Stimulated activated CD4-positive, alpha-beta T cell treated with anti-CD3 and anti-CD28 coated beads, Interleukin-4, amount 100 ng/mL, for 24 hours (primary cell): Measurements from ENCODE around the gene B4GAT1.
A peak's percentile ranks its signal among the peaks of the same experiment; 100 is the strongest.
"Not testable (repeated sequence)": the region's sequence is repeated elsewhere in the genome, so short reads cannot be mapped to it uniquely, and the experiment has no call there.

ENCODE experiments used
- DNase-seq: peaks from one replicate; pipeline ENCODE4 v3.0.0-alpha.2; 2020

B4GAT1 gene

DNA sequence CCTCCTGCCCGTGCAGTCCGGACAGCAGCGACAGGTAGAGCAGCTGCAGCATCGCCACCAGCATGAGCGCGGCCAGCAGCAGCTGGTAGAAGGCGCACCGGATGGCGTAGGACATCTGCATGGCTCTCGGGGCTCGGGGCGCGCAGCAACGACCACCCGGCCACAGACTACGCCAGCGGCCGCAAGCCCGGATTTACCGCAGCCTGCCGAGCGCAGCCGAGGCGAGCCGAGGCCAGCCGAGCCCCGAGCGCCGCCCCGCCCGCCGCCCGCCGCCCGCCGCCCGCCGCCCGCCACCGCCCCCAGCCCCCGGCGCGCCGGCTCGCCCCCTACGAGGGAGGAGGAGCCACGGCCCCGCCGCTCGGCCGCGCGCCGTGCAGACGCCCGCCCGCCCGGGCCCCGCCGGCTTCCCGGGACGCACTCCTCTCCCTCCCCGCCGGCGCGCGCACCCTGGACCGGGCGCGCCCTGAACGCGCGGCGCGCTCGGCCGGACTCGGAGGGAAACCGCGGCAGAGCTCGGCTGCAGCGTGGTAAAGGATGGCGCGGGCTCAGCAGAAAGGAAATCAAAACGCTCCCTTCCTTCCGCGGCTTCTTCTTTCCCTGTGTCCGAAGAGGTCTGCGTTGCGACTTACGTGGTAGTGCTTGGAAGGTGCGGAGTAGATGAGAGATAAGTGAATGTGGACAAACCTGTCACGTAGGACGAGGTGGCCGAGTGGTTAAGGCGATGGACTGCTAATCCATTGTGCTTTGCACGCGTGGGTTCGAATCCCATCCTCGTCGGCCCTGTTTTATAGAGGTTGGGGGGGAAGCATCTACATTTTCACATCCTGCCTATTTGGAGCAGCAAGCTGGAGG, at the start of gene B4GAT1:
B4GAT1 (minus strand) TSS at position 205 of the 852 bp plus-strand sequence; CDS start at position 121, 84 bp downstream.
- peak; percentile 89 for DNase-seq

DNA sequence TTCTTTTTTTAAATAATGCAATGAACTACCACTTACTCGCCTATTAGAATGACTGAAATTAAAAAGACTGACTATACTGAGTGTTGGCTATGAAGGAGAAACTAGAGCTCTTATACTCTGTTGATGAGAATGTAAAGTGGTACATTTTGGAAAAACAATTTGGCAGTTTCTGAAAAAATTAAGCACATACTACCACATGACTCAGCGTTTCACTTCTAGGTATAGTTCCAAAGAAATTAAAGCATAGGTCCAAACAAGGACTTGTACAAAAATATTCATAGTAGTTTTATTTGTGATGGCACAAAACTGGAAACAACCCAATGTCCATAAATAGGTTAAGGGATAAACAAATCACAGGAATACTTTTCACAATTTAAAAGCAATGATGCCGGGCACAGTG, 46.5 kb upstream of the B4GAT1 start:
- DNase-seq = no peak

GRCh38 chr11:66391322-66391721, 43.9 kb upstream of the B4GAT1 start:
- DNase-seq = no peak

GRCh38 chr11:66388780-66389386, 41.5 kb upstream of the B4GAT1 start:
- peak; percentile 76 for DNase-seq

- DNase-seq = peak; percentile 87
Measured at GRCh38 chr11:66386171-66387069, 39.0 kb upstream of the B4GAT1 start.

DNA sequence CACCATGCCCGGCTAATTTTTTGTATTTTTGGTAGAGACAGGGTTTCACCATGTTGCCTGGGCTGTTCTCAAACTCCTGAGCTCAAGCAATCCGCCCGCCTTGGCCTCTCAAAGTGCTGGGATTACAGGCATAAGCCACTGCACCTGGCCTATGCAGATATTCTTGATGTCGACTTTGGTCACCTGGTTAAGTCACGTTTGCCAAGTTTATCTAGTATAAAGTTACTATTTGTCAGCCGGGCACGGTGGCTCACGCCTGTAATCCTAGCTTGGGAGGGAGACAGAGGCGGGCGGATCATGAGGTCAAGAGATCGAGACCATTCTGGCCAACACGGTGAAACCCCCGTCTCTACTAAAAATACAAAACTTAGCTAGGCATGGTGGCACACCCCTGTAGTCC, 36.9 kb upstream of the B4GAT1 start:
- DNase-seq = not testable (repeated sequence)

DNA sequence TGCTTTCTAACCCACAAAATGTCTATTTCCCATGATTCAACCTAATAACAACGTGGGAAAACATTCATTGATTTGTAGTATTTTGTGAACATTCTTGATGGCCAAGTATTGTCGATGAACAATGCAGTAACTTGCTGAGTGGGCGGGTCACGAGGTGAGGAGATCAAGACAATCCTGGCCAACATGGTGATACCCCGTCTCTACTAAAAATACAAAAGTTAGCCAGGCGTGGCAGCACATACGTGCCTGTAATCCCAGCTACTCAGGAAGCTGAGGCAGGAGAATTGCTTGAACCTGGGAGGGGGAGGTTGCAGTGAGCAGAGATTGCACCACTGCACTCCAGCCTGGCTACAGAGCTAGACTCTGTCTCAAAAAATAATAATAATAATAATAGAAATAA, 32.8 kb upstream of the B4GAT1 start:
- DNase-seq = not testable (repeated sequence)

- not testable (repeated sequence) for DNase-seq
Measured at GRCh38 chr11:66373690-66374287, 26.4 kb upstream of the B4GAT1 start.

DNA sequence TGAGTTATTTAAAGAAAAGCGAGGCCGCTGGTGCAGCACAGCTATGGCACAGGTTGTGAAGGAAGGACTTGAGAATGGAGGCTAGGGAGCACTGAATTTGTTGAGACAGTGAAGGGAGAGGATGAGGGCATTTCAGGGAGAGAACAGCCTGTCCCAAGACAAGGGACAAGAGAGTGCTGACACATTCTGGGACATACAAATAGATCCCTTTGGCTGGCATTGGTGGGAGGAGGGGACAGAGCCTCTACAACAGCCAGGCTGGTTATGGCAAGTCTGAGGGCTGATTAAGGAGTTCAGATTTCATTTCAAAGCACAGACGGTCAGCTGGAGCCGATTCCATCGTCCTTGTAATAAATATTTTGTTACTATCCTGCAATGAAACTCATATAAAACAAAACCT, 25.8 kb upstream of the B4GAT1 start:
- DNase-seq = no peak

- DNase-seq = peak; percentile 72
Measured at GRCh38 chr11:66371627-66372415, 24.4 kb upstream of the B4GAT1 start, which contains the start of gene SLC29A2. Gene SLC29A2, minus strand, starts transcription at chr11:66371760. Its CDS starts 169 bp downstream, at chr11:66371591.

- DNase-seq = no peak
Measured at GRCh38 chr11:66369073-66369894, 21.9 kb upstream of the B4GAT1 start.

DNA sequence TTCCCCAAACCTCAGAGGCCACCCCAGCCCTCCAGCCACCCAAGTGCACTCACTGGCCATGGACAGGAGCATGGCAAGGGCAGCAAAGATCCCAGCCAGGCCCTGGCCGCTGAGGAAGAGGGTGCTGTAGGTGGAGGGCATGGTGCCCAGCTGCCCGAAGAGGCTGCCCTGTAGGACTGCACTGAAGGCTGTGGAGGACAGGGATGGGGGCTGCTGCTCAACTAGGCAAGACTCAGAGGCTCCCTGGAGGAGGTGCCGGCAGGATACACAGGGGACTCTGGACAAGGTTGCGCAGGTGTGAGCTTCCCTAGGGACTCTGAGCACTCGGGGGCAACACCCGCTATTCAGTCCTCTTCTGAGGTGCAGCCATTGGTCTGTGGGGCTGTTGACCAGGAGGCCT, 21.1 kb upstream of the B4GAT1 start:
- no peak for DNase-seq

DNA sequence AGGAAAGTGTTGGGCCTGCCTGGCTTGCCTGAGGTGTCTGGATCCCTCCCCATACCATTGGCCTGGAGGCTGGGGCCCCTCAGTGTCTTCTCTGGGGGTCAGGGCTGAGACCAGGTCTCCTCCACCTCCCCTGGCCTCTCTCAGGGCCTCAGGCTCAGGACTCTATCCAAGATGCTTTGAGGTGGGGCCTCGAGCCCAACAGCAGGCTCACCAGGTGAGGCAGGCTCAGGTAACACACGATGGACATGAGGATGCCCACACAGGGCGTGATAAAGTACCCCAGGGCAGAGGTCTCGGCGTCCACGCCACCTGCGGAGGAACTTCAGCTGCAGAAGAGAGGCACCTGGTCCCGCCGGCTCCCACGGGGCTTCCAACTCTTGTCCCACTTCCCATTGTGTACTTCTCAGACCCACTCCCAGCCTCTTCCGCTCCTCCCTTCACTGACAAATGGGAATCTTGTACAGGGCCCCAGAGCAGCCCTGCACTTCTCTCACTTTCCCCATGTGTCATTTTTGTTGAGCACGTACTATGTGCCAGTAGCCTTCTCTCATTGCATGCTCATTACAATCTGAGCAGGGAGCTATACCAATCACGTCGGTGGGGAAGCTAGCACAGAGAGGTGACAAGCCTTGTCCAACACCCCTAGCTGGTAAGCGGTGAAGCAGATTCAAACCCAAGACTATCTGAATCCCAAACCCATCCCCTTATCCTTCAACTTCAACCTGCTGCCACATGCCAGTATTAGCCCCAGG, 20.3 kb upstream of the B4GAT1 start:
- no peak for DNase-seq

DNA sequence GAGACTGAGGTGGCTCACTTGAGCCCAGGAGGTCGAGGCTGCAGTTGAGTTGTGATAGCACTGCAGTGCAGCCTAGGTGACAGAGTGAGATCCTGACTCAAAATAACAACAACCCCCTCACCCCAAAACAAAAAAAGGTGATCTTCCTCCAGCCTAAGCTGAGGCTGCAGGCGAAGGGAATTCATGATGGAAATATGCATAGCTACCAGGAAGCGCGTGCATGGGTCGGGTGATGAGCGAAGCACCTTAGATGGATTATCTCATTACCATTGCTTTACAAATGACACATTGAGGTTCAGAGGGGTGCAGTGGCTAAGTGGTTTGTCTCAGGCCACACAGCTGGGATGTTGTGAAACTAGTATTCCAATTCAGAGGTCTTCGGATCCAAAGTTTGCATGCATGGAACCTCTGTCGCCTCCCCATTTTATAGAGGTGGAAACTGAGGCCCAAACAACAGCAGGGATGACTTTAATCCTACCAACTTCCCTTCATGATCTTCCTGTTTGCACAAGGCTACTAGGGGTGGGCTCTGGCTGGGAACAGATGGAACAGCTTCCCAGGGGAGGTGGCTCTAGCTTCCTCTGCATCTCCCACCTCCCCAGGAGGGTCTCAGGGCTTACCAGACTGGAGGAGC, 19.5 kb upstream of the B4GAT1 start:
- no peak for DNase-seq

- DNase-seq = no peak
Measured at GRCh38 chr11:66365711-66366619, 18.5 kb upstream of the B4GAT1 start.

- DNase-seq = no peak
Measured at GRCh38 chr11:66365166-66365565, 17.7 kb upstream of the B4GAT1 start.

DNA sequence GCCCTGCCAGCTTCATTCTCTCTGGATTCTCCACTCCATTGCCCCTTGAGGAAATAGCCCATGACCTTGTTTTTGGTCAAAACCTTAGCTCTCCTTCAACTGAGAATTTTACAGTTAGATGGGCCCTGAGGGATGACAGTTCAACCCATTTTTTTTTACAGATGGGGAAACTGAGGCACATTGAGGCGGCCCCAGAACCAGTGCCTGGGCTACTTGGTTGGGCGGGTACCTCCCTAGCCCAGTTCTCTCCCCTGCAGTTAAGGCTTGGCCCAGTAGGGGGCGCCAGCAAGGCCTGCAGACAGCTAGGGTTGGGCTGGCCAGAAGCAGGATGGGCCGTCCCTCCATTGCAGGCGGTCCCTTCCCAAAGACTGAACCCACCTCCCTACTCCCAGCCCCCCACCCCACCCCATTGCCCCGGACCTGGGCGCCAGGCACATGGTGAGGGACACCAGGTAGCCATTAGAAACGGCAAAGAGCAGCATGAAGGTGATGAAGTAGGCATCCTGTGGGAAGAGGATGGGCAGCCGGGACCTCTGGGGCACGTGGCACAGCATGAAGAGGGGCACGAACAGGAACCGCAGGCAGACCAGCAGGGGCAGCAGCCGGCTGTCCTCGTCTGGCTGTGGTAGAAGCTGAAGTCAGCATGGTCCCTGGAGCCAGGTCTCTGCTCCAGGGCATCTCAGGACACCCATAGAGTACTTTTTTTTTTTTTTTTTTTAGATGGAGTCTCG, 16.5 kb upstream of the B4GAT1 start:
- peak; percentile 78 for DNase-seq

DNA sequence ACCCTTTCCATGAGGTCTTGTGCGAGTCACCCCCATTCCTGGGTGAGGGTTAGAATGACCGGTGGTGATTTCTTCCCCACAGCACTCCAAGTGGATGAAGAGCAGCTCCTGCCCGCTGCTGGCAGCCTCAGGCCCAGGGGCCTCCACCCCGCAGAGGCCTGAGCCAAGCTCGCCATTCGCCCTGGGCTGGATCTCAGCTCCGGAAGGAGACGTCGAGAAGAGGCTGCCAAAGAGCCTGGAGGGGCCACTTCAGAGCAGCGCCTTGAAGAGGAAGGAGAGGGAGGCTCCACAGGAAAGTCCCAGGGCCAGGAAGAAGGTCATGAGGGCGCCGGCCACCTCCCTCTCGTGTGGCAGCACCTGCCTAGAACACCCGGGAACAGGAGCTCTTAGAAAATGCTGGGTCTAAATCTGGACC, 15.8 kb upstream of the B4GAT1 start:
- DNase-seq = no peak
